NB4 (cell line): ENCODE measurements around the gene EXOC4.

Experiments
- CTCF ChIP-seq: IDR thresholded peaks from one replicate; pipeline ENCODE4 v1.5.1; 2012; ENCODE audit warnings: low read depth, low read length
- POLR2A ChIP-seq: IDR thresholded peaks from 2 replicates; pipeline ENCODE4 v1.6.1; 2011; ENCODE audit warnings: mild to moderate bottlenecking; ENCODE audit not compliant: insufficient read length; ENCODE audit errors: extremely low read depth

- no peak for TF ChIP-seq CTCF
- no peak for TF ChIP-seq POLR2A
Observed at GRCh38 chr7:133561396-133561795, 308.5 kb downstream of the EXOC4 start.
